ENCODE results near the gene PLK5. TPM values are rescaled to one million over a fixed set of nuclear protein-coding genes. Genes with fewer than 3 reads are reported as not detected.
A peak's percentile ranks its signal among the peaks of the same experiment; 100 is the strongest.

PLK5 gene
- total RNA-seq, 1 donor from 2014 or later: 0.38 TPM

DNA sequence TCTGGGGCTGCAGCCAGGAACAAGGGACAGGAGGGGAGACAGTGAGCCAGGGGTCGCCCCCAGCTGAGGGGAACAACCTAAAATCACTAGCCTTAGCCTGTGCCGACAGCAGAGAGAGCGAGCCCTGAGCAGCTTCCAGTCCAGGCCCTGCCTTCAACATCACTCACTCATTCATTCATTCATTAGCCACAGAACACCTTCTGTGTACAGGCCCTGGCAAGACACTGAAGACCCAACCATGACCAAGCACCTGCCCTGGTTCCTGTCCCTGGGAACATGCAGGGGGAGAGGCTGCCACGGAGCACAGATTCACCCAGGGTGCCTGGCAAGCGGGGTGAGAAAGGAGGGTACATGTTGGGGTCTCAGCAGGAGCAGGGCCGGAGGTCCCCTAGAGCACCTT lies 39.4 kb downstream of the PLK5 start:
- no peak overlapping the region for H3K4me3 Mint-ChIP-seq
- no peaks in the 10 kb centered on the region for H3K9me3 Mint-ChIP-seq
- TF ChIP-seq, protein P1, sequence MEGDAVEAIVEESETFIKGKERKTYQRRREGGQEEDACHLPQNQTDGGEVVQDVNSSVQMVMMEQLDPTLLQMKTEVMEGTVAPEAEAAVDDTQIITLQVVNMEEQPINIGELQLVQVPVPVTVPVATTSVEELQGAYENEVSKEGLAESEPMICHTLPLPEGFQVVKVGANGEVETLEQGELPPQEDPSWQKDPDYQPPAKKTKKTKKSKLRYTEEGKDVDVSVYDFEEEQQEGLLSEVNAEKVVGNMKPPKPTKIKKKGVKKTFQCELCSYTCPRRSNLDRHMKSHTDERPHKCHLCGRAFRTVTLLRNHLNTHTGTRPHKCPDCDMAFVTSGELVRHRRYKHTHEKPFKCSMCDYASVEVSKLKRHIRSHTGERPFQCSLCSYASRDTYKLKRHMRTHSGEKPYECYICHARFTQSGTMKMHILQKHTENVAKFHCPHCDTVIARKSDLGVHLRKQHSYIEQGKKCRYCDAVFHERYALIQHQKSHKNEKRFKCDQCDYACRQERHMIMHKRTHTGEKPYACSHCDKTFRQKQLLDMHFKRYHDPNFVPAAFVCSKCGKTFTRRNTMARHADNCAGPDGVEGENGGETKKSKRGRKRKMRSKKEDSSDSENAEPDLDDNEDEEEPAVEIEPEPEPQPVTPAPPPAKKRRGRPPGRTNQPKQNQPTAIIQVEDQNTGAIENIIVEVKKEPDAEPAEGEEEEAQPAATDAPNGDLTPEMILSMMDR (IDR thresholded peaks at IDR 0.05; ENCODE audit: unreplicated experiment): no peak
- H3K27ac Mint-ChIP-seq: peak overlapping the region; percentile 53
- H3K36me3 Mint-ChIP-seq: peaks cover 12% of the 10 kb centered on the region
- DNase-seq (ENCODE audit: low spot score in 2 of 2, unreplicated experiment in 2 of 2): no peak
- peaks cover 8% of the 10 kb centered on the region for H3K4me1 Mint-ChIP-seq
- H3K27me3 Mint-ChIP-seq (ENCODE audit: low read depth): no peaks in the 10 kb centered on the region

DNA sequence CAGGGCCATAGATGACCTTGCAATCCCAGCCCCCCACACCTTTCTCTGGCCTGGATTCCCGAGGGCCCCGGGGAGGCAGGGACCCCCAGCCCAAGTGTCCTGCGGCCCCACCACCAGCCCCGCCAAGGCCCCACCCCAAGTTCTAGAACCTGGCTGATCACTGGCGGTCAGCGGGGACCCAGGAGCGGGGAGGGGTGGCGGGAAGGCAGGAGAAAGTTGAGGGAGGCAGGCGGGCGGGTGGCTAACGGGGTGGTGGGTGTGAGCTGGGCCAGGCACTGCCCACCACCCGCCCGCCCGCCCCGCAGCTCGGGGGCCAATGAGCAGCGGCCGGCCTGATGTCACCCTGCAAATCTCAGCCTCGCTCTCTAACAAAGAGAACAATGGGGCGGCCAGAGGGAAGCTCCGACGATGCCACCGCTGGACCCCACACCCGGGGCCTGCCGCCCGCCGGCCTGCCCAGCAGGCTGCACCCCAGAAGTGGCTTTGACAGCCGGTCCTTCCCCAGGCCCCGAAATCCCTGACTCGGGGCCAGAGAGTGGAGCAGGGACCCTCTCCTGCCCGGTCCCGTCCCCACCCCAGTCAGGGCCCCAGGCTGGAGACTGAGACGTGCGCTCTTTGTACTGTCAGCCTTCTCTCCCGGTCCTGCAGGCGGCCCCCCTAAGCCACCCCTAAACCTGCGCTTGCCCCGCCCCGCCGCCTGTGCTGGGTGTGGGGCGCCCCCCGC lies 42.7 kb downstream of the PLK5 start:
- H3K36me3 Mint-ChIP-seq: peaks cover 10% of the 10 kb centered on the region
- H3K9me3 Mint-ChIP-seq: no peaks in the 10 kb centered on the region
- TF ChIP-seq, protein P1 (IDR thresholded peaks at IDR 0.05; ENCODE audit: unreplicated experiment): no peak
- H3K27me3 Mint-ChIP-seq (ENCODE audit: low read depth): peaks cover 9% of the 10 kb centered on the region
- H3K27ac Mint-ChIP-seq: no peak overlapping the region
- peak in 1 of 2 experiments; percentile 72 for DNase-seq (ENCODE audit: low spot score in 2 of 2, unreplicated experiment in 2 of 2)
- H3K4me3 Mint-ChIP-seq: peak overlapping the region; percentile 66
- H3K4me1 Mint-ChIP-seq: peaks cover 8% of the 10 kb centered on the region

DNA sequence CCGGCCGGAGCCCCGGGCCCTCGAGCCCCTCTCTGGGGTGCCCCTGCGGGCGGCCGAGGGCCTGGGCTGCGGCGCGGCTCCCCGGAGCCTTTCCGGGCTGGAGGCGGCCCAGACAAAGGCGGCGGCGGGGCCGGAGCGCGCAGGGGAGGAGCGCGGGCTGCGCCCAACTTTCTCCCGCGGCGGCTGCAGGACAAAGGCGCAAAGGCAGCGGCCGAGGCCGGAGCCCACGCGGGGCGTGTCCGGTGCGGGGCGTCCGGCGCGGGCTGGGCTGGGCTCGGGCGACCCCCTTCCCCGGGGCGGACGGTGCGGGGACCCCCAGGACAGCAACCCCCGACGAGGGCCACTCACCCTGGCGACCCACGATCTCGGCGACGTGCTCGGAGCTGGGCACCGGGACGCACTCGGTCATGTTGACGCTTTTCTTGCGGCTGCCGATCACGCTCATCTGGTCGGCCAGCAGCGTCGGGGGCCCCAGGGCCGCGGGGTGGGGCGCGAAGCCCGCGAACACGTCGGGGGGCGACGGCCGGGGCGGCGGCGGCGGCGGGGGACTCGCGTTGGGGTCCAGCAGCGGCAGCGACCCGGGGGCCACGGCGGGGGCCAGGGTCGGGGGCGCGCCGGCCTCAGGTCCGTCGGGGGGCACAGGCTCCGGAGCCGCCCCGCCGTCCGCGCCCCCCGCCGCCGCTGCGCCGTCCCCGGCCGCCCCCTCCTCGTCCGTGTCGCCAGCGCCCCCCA lies 43.4 kb downstream of the PLK5 start:
- Mint-ChIP-seq H3K36me3 (peaks cover 10% of the 10 kb centered on the region), H3K4me3 (peak overlapping the region; percentile 68), H3K4me1 (peaks cover 8% of the 10 kb centered on the region), H3K27ac (peak overlapping the region; percentile 83), H3K9me3 (no peaks in the 10 kb centered on the region), H3K27me3 (ENCODE audit: low read depth) (peaks cover 9% of the 10 kb centered on the region)
- peak in 1 of 2 experiments; percentile 64 for DNase-seq (ENCODE audit: low spot score in 2 of 2, unreplicated experiment in 2 of 2)
- TF ChIP-seq, protein P1 (IDR thresholded peaks at IDR 0.05; ENCODE audit: unreplicated experiment): no peak

DNA sequence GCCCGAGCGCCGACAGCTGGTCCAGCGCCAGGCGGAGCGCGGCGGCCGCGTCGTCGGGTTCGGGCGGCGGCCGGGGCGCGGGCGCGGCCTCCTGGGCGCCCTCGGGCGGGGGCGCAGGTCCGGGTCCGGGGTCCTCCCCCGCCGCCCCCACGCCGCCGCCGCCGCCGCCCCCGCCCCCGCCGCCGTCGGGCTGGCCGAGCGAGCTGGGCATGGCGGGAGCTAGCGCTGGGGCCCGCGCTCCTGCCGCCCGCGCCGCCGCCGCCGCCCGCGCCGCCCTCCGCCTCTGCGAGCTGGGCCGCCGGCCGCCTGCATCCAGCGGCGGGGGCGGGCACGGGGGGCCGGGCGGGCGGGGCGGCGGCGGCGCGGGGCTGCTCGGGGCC lies 44.0 kb downstream of the PLK5 start:
- Mint-ChIP-seq H3K9me3 (no peaks in the 10 kb centered on the region), H3K36me3 (peaks cover 9% of the 10 kb centered on the region), H3K27me3 (ENCODE audit: low read depth) (peaks cover 9% of the 10 kb centered on the region), H3K4me1 (peaks cover 8% of the 10 kb centered on the region), H3K4me3 (no peak overlapping the region), H3K27ac (no peak overlapping the region)
- TF ChIP-seq, protein P1 (IDR thresholded peaks at IDR 0.05; ENCODE audit: unreplicated experiment): no peak
- DNase-seq (ENCODE audit: low spot score in 2 of 2, unreplicated experiment in 2 of 2): no peak

DNA sequence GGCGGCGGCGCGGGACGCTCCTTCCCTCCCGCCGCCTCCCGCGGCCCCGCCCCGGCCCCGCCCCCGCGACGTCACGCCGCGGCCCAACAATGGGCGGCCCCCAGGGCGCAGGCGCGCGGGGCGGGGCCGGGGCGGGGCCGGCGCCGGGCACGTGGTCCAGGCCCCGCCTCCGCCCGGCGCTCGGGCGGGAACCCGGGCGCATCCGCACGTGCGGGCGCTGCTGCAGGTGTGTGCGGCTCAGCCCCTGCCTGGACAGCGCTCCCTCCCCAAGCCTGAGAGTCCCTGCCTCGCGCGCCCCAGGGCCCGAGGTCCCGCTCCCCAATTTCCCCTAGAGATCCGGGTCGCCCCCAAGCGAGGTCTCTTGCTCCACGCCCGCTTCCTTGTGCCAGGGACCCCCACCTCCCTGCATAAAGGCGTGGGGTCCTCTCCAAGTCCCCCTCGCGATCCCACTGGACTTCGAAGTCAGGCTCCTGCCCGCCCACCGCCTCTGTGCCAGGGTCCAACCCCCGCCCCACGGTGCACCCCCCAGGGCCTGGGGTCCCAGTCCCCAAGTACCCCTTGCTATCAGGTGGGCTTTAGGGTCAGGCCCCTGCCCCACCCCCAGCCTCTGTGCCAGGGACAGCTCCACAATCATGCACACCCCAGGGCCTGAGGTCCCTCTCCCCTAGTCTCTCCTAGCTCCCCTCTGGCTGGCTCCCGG lies 44.6 kb downstream of the PLK5 start, which contains the start of gene MEX3D:
Gene MEX3D, minus strand, starts transcription at position 6 of the 700 bp plus-strand sequence. CDS start 267 bp downstream, outside the sequence.
- peaks cover 9% of the 10 kb centered on the region for H3K27me3 Mint-ChIP-seq (ENCODE audit: low read depth)
- peaks cover 4% of the 10 kb centered on the region for H3K36me3 Mint-ChIP-seq
- H3K27ac Mint-ChIP-seq: peak within 1 kb of the TSS; percentile 83
- TF ChIP-seq, protein P1 (IDR thresholded peaks at IDR 0.05; ENCODE audit: unreplicated experiment): no peak
- H3K4me1 Mint-ChIP-seq: peaks cover 8% of the 10 kb centered on the region
- peak within 1 kb of the TSS; percentile 68 for H3K4me3 Mint-ChIP-seq
- DNase-seq (ENCODE audit: low spot score in 2 of 2, unreplicated experiment in 2 of 2): peak; percentile 80 to 87
- H3K9me3 Mint-ChIP-seq: no peaks in the 10 kb centered on the region
